H54 (cell line): ENCODE measurements around the gene DZIP1L.

Experiments used
- DNase-seq: peaks from one replicate; pipeline ENCODE4 v3.0.0; 2011; ENCODE audit warnings: low spot score, mixed read lengths; ENCODE audit not compliant: insufficient read length
- FAIRE-seq: peaks from 3 replicates; lab custom pipeline; 2011; peaks lifted over from hg19 to GRCh38; lab: Jason Lieb, UNC
- POLR2A ChIP-seq: IDR thresholded peaks from 2 replicates; pipeline ENCODE4 v1.6.1; 2011; ENCODE audit warnings: low read depth, mild to moderate bottlenecking, low read length

DZIP1L gene

GRCh38 chr3:138049157-138049919 lies 66.1 kb downstream of the DZIP1L start:
- no peak for TF ChIP-seq POLR2A
- DNase-seq (peak; percentile 18), FAIRE-seq (no peak)

GRCh38 chr3:138047596-138048158 lies 67.7 kb downstream of the DZIP1L start:
- no peak for FAIRE-seq
- DNase-seq, result no peak
- TF ChIP-seq POLR2A, result no peak

GRCh38 chr3:138046955-138047354 lies 68.5 kb downstream of the DZIP1L start:
- DNase-seq (no peak), FAIRE-seq (no peak)
- no peak for TF ChIP-seq POLR2A

- no peak for TF ChIP-seq POLR2A
- FAIRE-seq, result no peak
These were observed 69.3 kb downstream of the DZIP1L start for GRCh38 chr3:138046085-138046484.

GRCh38 chr3:138043266-138044029 lies 72.0 kb downstream of the DZIP1L start:
- FAIRE-seq (peak; percentile 89), DNase-seq (peak; percentile 17)
- no peak for TF ChIP-seq POLR2A

More at GRCh38 chr3:138046085-138046484, 69.3 kb downstream of the DZIP1L start:
- DNase-seq, result no peak

GRCh38 chr3:138042043-138042442 lies 73.4 kb downstream of the DZIP1L start:
- DNase-seq (no peak), FAIRE-seq (peak; percentile 88)
- no peak for TF ChIP-seq POLR2A

GRCh38 chr3:138038725-138039462 lies 76.5 kb downstream of the DZIP1L start:
- FAIRE-seq, result no peak
- no peak for TF ChIP-seq POLR2A
- DNase-seq, result no peak

- TF ChIP-seq POLR2A, result no peak
- FAIRE-seq (no peak), DNase-seq (no peak)
These were observed 78.8 kb downstream of the DZIP1L start for GRCh38 chr3:138036572-138036971.

GRCh38 chr3:138034918-138035317 lies 80.5 kb downstream of the DZIP1L start:
- DNase-seq, result no peak
- FAIRE-seq, result no peak
- TF ChIP-seq POLR2A, result no peak

GRCh38 chr3:138033202-138033691 lies 82.2 kb downstream of the DZIP1L start:
- DNase-seq (no peak), FAIRE-seq (no peak)
- TF ChIP-seq POLR2A, result no peak

- DNase-seq (no peak), FAIRE-seq (no peak)
- no peak for TF ChIP-seq POLR2A
These were observed 82.8 kb downstream of the DZIP1L start for GRCh38 chr3:138032567-138032966.

GRCh38 chr3:138031536-138031935 lies 83.9 kb downstream of the DZIP1L start:
- TF ChIP-seq POLR2A, result no peak
- DNase-seq, result no peak
- no peak for FAIRE-seq

GRCh38 chr3:138030734-138031280 lies 84.6 kb downstream of the DZIP1L start:
- DNase-seq (no peak), FAIRE-seq (no peak)
- TF ChIP-seq POLR2A, result no peak
